NCI-H446 treated with DMSO at 0.1 percent for 48 hours (cell line): ENCODE results near the gene LASP1.

Source experiments
- DNase-seq: peaks from one replicate; lab custom pipeline; 2025; lab: John Stamatoyannopoulos, UW

Gene LASP1

DNA sequence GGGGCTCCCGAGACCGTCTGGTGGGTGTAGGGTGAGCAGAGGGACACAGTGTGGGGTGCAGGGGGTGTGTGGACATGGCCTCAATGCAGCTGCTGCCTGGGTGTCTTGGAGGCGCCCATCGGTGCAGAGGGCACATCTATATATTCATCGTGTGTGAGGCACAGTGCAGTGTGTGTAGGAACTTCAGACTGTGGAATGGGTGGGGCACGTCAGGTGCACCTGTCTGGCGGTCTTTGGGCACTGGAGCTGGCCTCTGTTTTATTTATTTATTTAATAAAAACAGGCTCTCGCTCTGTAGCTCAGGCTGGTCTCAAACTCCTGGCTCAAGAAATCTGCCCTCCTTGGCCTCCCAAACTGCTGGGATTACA, 16.8 kb downstream of the LASP1 start:
- DNase-seq = no peak

DNA sequence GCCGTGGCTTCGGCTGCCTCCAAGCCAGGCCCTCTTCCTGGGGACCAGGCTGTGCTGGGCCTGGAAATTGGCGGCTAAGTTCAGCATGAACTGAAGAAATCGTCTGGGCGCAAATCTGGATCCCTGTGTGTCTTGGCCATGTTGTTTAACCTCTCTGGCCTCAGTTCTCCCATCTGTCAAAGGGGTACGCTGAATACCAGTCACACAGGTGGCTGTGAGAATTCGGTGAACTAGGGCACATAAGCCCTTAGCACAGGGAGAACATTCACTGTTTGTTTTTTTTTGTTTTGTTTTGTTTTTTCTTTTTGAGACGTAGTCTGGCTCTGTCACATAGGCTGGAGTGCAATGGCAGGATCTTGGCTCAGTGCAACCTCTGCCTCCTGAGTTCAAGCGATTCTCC, 19.0 kb downstream of the LASP1 start:
- no peak for DNase-seq

DNA sequence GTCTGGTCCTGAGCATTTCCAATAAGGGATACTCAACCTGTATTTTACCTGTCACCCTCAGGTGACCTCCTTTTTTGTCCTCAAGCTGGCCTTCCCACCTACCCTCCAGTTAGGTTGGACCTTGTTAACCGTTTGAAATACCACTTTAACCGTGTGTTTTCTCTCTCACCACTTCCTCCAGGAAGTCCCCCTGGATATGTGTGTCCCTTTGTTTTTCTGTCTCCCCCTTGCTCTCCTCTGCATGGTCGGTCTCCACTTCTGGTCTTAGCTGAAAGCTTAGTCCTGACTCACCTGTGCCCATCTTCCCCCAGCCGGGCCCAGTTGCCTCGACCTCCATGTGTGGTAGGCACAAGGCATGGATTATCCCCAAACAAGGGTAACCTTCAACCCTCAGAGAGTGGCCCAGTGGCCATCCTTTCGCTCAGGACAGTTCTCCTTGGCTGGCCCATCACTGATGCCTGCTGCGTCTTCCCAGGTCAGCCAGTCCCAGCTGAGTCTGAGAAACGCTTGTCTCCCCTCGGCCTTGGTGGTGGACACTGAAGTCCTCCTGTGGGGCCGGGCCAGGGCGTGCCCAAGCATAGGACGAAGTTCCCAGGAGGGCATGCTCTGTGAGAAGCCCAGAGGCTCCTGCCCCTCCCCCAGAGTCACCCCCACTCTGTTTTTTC, 20.0 kb downstream of the LASP1 start:
- DNase-seq = no peak

- no peak for DNase-seq
Observed at GRCh38 chr17:38890410-38890746, 20.5 kb downstream of the LASP1 start.

- DNase-seq = no peak
Observed at GRCh38 chr17:38891441-38891840, 21.6 kb downstream of the LASP1 start.

- no peak for DNase-seq
Observed at GRCh38 chr17:38892083-38892482, 22.2 kb downstream of the LASP1 start.

- no peak for DNase-seq
Observed at GRCh38 chr17:38892620-38893019, 22.8 kb downstream of the LASP1 start.

GRCh38 chr17:38893113-38893512, 23.3 kb downstream of the LASP1 start:
- no peak for DNase-seq

- no peak for DNase-seq
Observed at GRCh38 chr17:38893607-38894006, 23.7 kb downstream of the LASP1 start.

- DNase-seq = no peak
Observed at GRCh38 chr17:38894276-38894675, 24.4 kb downstream of the LASP1 start.

GRCh38 chr17:38896346-38896954, 26.6 kb downstream of the LASP1 start:
- no peak for DNase-seq

DNA sequence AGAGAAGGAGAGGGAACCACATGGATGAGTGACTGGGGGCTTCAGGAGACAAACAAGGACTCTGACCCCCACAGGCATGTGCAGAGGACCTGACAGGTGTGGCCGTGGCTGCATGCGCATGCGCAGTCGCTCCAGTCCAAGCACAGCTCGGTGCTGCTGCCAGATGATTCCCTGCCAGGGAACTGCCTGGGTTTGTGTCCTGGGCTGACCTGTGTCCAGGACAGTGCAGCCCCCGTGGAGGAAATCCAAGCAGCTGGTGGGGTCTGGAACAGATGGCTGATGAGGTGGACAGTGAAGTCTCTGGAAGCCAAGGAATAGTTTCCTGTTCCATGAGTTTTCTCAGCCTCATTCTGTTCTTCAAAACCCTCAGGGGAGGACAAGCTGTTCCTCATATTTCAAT, 27.3 kb downstream of the LASP1 start:
- DNase-seq = no peak

DNA sequence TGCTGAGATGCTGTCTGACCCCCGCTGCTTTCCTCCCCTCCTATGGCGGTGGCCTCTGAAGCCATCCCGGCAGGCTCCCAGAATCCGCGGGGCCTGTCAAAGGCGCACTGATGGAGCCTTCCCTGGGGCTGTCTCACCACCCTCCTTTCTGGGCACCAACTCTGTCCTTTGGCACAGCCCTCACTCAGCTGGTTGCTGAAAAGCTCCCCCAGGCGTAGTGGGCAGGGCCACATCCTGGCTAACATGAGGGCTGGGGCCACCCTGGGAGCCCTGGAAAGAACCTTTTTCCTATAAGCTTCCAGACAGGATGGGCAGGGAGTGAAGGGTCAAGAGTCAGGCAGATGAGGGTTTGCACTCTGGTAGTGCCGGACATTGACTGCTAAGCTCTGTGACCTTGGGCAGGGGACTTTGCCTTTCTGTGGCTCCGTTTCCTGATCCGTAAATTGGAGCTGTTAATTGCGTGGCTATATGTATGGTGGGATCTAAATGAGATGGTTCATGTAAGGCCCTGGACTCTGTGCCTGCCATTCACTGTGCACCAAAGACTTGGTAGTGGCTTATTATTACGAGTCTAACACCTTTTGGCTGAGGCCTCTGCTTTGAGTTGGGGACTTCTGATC, 27.9 kb downstream of the LASP1 start:
- no peak for DNase-seq

DNA sequence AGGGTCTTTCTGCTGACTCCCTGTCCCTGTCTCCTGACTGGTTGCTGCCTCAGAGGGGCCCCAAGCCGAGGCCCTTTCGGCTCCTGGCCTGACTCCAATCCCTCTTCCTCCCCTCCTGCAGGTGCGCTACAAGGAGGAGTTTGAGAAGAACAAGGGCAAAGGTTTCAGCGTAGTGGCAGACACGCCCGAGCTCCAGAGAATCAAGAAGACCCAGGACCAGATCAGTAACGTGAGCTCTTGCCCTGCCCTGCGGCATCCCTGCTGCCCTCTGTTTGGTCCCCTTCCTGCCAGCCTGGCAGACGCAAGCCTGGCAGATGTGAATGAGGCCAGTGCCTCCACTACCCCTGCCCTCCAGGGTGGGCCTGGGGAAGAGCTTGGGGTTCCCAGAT, 28.4 kb downstream of the LASP1 start:
- DNase-seq = no peak

- no peak for DNase-seq
Observed at GRCh38 chr17:38898812-38899348, 29.0 kb downstream of the LASP1 start.

GRCh38 chr17:38899421-38899820, 29.6 kb downstream of the LASP1 start:
- DNase-seq = no peak

DNA sequence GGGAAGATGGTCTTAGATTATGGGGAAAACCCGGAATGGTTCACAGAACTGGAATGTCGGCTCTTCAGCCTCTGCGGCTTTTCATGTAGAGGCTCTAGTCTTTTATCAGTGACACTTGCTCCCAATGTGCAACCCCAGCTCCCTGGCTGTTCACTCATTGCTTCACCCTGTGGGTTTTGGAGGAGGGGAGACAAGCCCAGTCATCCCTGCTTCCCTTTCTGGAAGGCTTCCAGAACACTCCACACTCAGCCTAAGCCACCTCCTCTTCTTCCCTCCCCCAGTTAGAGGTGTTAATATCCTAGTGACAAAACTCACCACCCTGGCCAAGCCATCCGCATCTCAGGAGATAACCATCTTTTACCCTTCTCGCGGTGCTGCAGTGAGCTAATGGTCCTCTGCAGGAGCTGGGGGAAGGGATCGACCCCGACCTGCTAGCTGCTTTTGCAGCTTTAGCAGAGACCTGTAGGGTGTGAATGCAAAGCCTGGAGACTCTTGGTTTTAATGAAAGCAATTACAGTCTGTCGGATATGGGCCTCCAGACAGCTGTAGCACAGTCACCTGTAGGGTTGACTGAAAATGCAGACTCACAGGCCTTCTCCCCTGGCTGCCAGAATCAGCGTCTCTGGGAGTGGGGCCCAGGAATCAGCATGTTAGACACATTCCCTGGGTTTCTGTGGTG, 31.3 kb downstream of the LASP1 start:
- DNase-seq = no peak

GRCh38 chr17:38903404-38903803, 33.5 kb downstream of the LASP1 start:
- DNase-seq = no peak

- DNase-seq = no peak
Observed at GRCh38 chr17:38904892-38905291, 35.0 kb downstream of the LASP1 start.

- DNase-seq = no peak
Observed at GRCh38 chr17:38905375-38905774, 35.5 kb downstream of the LASP1 start.

DNA sequence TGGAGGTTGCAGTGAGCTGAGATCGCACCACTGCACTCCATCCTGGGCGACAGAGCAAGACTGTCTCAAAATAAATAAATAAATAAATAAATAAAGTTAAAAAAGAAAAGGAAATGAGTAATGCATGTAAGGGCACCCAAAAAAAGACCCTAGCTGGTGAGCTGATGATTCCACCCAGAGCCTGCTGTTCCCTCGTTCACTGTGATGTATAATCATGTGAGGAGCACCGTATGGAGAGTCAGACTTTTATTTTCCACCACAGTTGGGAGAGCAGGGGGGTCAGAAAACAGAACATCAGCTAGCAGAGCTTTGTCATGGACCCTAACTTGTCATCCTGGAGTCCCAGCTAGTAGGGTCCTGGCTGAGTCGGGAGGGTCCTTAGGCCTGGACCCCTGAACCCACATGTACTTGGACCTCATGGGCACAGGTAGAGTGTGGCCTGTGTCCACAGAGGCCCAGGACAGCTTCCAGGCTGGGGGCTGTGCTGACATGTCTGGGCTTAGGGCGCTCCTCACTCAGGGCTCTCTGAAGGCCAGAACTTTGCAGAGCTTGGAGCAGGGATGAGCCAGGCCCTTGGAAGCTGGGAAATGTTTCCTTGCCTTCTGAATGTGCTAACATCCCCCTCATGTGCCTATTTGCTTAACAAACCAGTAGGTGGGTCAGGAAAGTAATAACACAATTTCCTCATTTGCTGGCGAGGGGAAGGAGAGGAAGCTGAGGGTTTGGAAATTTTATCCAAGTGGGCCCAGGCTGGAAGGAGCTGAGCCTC, 36.8 kb downstream of the LASP1 start:
- DNase-seq = no peak
